HG03039 (cell line): ENCODE data around the gene PNRC1.
A peak's percentile ranks its signal among the peaks of the same experiment; 100 is the strongest.
"Not testable (repeated sequence)": the region's sequence is repeated elsewhere in the genome, so short reads cannot be mapped to it uniquely, and the experiment has no call there.

Experiments used
- ATAC-seq: cut with Tn5 transposase; IDR thresholded peaks from one replicate; pipeline ENCODE4 v1.9.1; 2021; ENCODE audit warnings: mild to moderate bottlenecking, moderate library complexity; ENCODE audit not compliant: unreplicated experiment

The PNRC1 gene

GRCh38 chr6:89098461-89098860 is 17.9 kb downstream of the PNRC1 start:
- no peak for ATAC-seq

DNA sequence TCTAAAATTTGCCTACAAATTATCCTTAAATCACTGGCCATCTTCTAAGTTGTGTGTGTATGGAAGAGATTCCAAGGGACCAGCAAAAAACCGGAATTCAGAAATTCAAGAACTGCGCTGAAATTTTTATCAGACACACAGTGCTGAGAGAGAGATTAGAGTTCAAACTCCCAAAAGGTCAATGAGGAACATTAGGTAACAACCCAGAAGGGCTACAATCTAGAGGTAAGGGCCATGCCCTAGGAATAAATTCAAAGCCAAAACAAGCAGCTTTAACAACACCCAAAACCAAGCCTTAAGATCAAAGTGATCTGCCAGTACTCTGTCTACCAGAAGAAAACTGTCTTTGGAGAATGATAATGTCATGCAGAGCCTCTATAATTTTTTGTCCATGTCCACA is 19.6 kb downstream of the PNRC1 start:
- no peak for ATAC-seq

DNA sequence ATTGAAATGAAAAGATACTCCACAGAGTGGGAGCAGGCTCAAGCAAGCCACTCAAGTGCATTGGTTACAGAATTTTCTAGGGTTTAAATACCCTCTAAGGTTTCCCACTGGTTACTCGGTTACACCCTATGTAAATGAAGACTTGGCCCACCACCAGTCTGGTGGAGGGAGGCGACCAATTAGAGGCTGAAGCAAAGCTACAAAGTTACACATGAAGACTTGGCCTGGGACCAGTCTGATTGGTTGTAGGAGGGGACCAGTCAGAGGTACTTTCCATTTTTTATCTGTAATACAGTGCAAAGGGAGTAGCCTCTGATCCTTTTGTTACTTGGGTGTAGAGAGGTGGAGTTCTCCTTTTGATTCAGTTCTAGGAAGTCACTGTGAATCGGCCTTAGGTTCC is 29.7 kb downstream of the PNRC1 start:
- ATAC-seq, result no peak

GRCh38 chr6:89111933-89112332 is 31.4 kb downstream of the PNRC1 start:
- no peak for ATAC-seq

DNA sequence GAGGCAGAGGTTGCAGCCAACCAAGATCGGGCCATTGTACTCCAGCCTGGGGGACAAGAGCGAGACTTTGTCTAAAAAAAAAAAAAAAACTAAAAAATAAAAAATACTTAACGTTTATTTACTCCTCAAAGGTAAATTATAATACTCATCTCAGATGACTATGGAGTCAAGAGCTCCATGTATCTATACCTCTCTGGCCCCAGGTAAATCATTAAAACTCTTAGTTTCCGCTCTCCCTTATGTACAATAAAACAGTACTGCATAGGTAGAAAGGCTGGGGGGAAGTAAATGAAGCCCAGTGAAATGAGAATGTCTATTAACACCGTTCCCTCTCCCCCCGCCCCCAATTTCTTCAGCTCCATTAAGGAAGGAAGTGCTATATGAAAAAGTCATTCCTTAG is 36.2 kb downstream of the PNRC1 start:
- ATAC-seq, result no peak

- ATAC-seq, result peak; percentile 85
Measured at GRCh38 chr6:89117211-89118108, 36.9 kb downstream of the PNRC1 start, which contains the start of gene SRSF12. Gene SRSF12, minus strand, starts transcription at chr6:89118071. Its CDS starts 184 bp downstream, at chr6:89117887.

GRCh38 chr6:89118931-89119330 is 38.4 kb downstream of the PNRC1 start:
- ATAC-seq, result no peak

DNA sequence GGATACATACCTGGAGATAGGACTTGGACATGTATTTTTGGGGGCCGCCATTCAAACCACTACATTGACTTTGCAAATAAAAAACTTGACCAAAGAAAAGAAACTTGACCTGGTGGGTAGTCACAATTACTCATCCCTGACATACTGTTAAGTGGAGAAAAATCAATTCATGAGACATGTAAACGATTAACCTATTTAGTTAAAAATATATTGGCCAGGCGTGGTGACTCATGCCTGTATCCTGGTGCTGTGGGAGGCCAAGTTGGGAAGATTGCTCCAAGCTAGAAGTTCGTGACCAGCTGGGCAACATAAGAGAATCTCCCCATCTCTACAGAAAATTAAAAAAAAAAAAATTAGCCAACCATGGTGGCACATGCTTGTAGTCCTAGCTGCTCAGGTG is 39.8 kb downstream of the PNRC1 start:
- ATAC-seq, result no peak

GRCh38 chr6:89121934-89122333 is 41.4 kb downstream of the PNRC1 start:
- no peak for ATAC-seq

GRCh38 chr6:89122625-89123024 is 42.1 kb downstream of the PNRC1 start:
- ATAC-seq, result no peak

DNA sequence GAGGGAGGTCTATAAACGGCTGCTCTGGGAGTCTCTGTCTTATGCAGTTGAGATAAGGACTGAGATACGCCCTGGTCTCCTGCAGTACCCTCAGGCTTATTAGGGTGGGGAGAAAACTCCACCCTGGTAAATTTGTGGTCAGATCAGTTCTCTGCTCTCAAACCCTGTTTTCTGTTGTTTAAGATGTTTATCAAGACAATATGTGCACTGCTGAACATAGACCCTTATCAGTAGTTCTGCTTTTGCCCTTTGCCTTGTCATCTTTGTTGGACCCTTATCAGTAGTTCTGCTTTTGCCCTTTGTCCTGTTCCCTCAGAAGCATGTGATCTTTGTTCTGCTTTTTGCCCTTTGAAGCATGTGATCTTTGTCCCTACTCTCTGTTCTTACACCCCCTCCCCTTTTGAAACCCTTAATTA is 47.7 kb downstream of the PNRC1 start:
- ATAC-seq, result not testable (repeated sequence)

GRCh38 chr6:89131599-89131998 is 51.0 kb downstream of the PNRC1 start:
- no peak for ATAC-seq

- no peak for ATAC-seq
Measured at GRCh38 chr6:89132057-89132456, 51.5 kb downstream of the PNRC1 start.

DNA sequence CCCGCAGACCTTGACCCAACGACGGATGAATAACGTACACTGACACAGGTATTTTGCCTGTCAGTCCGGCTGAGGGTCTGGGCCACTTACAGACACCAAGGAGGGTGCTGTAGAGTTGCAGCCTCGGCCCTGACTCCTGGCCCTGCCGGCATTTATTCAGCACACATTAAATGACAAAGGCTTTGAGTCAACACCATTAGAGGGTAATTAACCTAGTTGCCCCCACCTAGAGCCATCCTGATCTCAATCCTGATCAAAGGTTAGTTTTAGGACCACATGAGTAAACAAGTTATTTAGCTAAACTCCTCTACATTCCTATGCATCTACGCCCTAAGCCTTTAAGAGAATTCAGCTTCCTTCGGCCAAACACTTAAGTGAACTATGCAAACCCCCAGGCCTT is 53.4 kb downstream of the PNRC1 start:
- ATAC-seq, result no peak

GRCh38 chr6:89134723-89135122 is 54.2 kb downstream of the PNRC1 start:
- no peak for ATAC-seq
